GM12864 (cell line): Measurements from ENCODE around the gene USP38.

Experiments used
- DNase-seq: peaks from one replicate; pipeline ENCODE4 v3.0.0-alpha.2; 2011; ENCODE audit warnings: low read depth
- H3K4me3 ChIP-seq: 2 replicates; pipeline ENCODE4 v1.5.1; 2011; ENCODE audit warnings: mild to moderate bottlenecking, low read depth, low read length, control low read depth
- CTCF ChIP-seq: IDR thresholded peaks from 2 replicates; pipeline ENCODE4 v1.5.1; 2011; ENCODE audit warnings: low read depth, mild to moderate bottlenecking, moderate library complexity, low read length, control low read depth, inconsistent platforms; ENCODE audit errors: missing control alignments

Gene USP38

GRCh38 chr4:143248827-143249226 lies 64.1 kb downstream of the USP38 start:
- DNase-seq = no peak
- no peak overlapping the region for H3K4me3 ChIP-seq
- no peak for TF ChIP-seq CTCF

GRCh38 chr4:143250617-143251016 lies 65.9 kb downstream of the USP38 start:
- H3K4me3 ChIP-seq = no peak overlapping the region
- TF ChIP-seq CTCF = no peak

GRCh38 chr4:143251348-143251747 lies 66.6 kb downstream of the USP38 start:
- no peak for DNase-seq
- no peak for TF ChIP-seq CTCF
- H3K4me3 ChIP-seq = no peak overlapping the region

More at GRCh38 chr4:143250617-143251016, 65.9 kb downstream of the USP38 start:
- no peak for DNase-seq

- DNase-seq = no peak
- no peak for TF ChIP-seq CTCF
- no peak overlapping the region for H3K4me3 ChIP-seq
Observed at GRCh38 chr4:143251779-143252178, 67.1 kb downstream of the USP38 start.

GRCh38 chr4:143252478-143252877 lies 67.8 kb downstream of the USP38 start:
- TF ChIP-seq CTCF = no peak
- no peak for DNase-seq
- H3K4me3 ChIP-seq = no peak overlapping the region

GRCh38 chr4:143253166-143253565 lies 68.4 kb downstream of the USP38 start:
- no peak for DNase-seq
- TF ChIP-seq CTCF = no peak

GRCh38 chr4:143254491-143255226 lies 69.9 kb downstream of the USP38 start:
- H3K4me3 ChIP-seq = no peak overlapping the region
- DNase-seq = no peak
- TF ChIP-seq CTCF = no peak

More at GRCh38 chr4:143253166-143253565, 68.4 kb downstream of the USP38 start:
- H3K4me3 ChIP-seq = no peak overlapping the region
